H1 (cell line): Measurements from ENCODE around the gene PKD1L1. TPM values are rescaled to one million over a fixed set of nuclear protein-coding genes. Genes with fewer than 3 reads are reported as not detected.

Experiments used
- NRF1 ChIP-seq: IDR thresholded peaks from 2 replicates; pipeline ENCODE4 v1.6.1; 2011; ENCODE audit warnings: mild to moderate bottlenecking, low read depth, low read length, improper control_type of control experiment
- POLR2AphosphoS5 ChIP-seq: IDR thresholded peaks from 2 replicates; pipeline ENCODE4 v1.6.1; 2011; ENCODE audit warnings: low read depth, low read length
- POU5F1 ChIP-seq: IDR thresholded peaks from 2 replicates; pipeline ENCODE4 v1.6.1; 2011; ENCODE audit warnings: low read depth, mild to moderate bottlenecking, low read length, moderate library complexity
- USF2 ChIP-seq: IDR thresholded peaks from 2 replicates; pipeline ENCODE4 v1.6.1; 2011; ENCODE audit warnings: low read length, improper control_type of control experiment
- polyA plus RNA-seq, 7 experiments: library from polyadenylated mRNA; depleted of rRNA in 3 of 7; stranded (reverse) in 5 of 7; unstranded in 2 of 7; fragments of >200 nt in 5 of 7; fragments of 200-250 nt in 2 of 7; gene quantifications; 1 replicate in 5 of 7; 2 replicates in 1 of 7; 4 replicates in 1 of 7; pipeline versions ENCODE4 v1.2.1 to v1.2.3, GENCODE V29; 2011 to 2013; ENCODE audit warnings: missing spikeins in 2 of 7, mixed read lengths in 2 of 7
- total RNA-seq: library from RNA; stranded (reverse); fragmentation: NEBNext Ultra II Directional; extraction: Animal tissue kit (Norgen Biotek cat#: 25700); gene quantifications from 2 replicates; pipeline ENCODE4 v1.2.1, GENCODE V29; 2021

Gene PKD1L1
- total and polyA plus RNA-seq, 2 of the 8 experiments (the other 6 are each of a cell fraction or from before 2014, with no cell fraction given), result 0.22 to 0.35 TPM

- TF ChIP-seq POLR2AphosphoS5, result no peak
- no peak for TF ChIP-seq USF2
- no peak for TF ChIP-seq POU5F1
- TF ChIP-seq NRF1, result no peak
Measured at GRCh38 chr7:47778153-47778661, 170.1 kb downstream of the PKD1L1 start (continued).
